H1 (cell line): ENCODE data around the gene SRM. TPM values are rescaled to one million over a fixed set of nuclear protein-coding genes. Genes with fewer than 3 reads are reported as not detected.
"Not testable (repeated sequence)": the region's sequence is repeated elsewhere in the genome, so short reads cannot be mapped to it uniquely, and the experiment has no call there.

Experiments used
- CTCF ChIA-PET: fragments of 300-600 bp; sonication (Branson Sonifier 250); formaldehyde crosslinking; loops from one replicate; lab custom pipeline; 2021; ENCODE audit not compliant: partially characterized antibody; lab: Charles Lee
- POLR2A ChIA-PET: fragments of 300-600 bp; sonication (Branson Sonifier 250); formaldehyde crosslinking; loops from one replicate; lab custom pipeline; 2021; ENCODE audit warnings: inconsistent platforms; ENCODE audit not compliant: partially characterized antibody; lab: Charles Lee
- DNase-seq, 2 experiments: peaks; one replicate each; pipeline versions ENCODE4 v3.0.0 to v3.0.0-alpha.2; 2010 to 2022; ENCODE audit warnings: low spot score in 2 of 2, low read depth in 1 of 2, mixed read lengths in 1 of 2
- FAIRE-seq: peaks from 2 replicates; lab custom pipeline; 2011; peaks lifted over from hg19 to GRCh38; lab: Jason Lieb, UNC
- H2AFZ ChIP-seq: 2 replicates; pipeline ENCODE4 v1.8.1; 2012; ENCODE audit warnings: low read length, inconsistent platforms
- H2AK5ac ChIP-seq: 2 replicates; pipeline ENCODE4 v1.6.1; 2013; ENCODE audit warnings: low read depth, low read length
- H2BK120ac ChIP-seq: replicated peaks from 2 replicates; pipeline ENCODE3; 2013; ENCODE audit warnings: low read depth, low read length, inconsistent platforms
- H2BK12ac ChIP-seq: 2 replicates; pipeline ENCODE4 v1.6.1; 2013; ENCODE audit warnings: low read depth, low read length
- H2BK15ac ChIP-seq: 2 replicates; pipeline ENCODE4 v1.6.1; 2013; ENCODE audit warnings: low read length
- H2BK20ac ChIP-seq: 2 replicates; pipeline ENCODE4 v1.6.1; 2013; ENCODE audit warnings: low read length
- H2BK5ac ChIP-seq: 2 replicates; pipeline ENCODE4 v1.6.1; 2013; ENCODE audit warnings: low read depth, low read length
- H3K14ac ChIP-seq: 2 replicates; pipeline ENCODE4 v1.6.1; 2013; ENCODE audit warnings: inconsistent platforms; ENCODE audit not compliant: insufficient read length
- H3K18ac ChIP-seq: 2 replicates; pipeline ENCODE4 v1.6.1; 2013; ENCODE audit warnings: low read length; ENCODE audit errors: extremely low read depth
- H3K23ac ChIP-seq: 2 replicates; pipeline ENCODE4 v1.6.1; 2013; ENCODE audit warnings: inconsistent platforms; ENCODE audit not compliant: insufficient read length
- H3K23me2 ChIP-seq: 2 replicates; pipeline ENCODE4 v1.6.1; 2013; ENCODE audit warnings: low read depth, low read length
- H3K27ac ChIP-seq: 2 replicates; pipeline ENCODE4 v1.6.1; 2011; ENCODE audit warnings: low read depth, low read length, inconsistent platforms
- H3K27me3 ChIP-seq, 4 experiments: replicated peaks in 1 of 4; 1 replicate in 1 of 4; 2 replicates in 3 of 4; pipeline versions ENCODE4 v1.6.1 to v1.8.1; 2011 to 2013; ENCODE audit warnings: low read length in 3 of 4, mild to moderate bottlenecking in 3 of 4, inconsistent platforms in 2 of 4, mixed read lengths in 2 of 4, moderate library complexity in 1 of 4; ENCODE audit not compliant: control insufficient read depth in 3 of 4, insufficient read depth in 3 of 4; ENCODE audit errors: extremely low read depth in 1 of 4
- H3K36me3 ChIP-seq, 4 experiments: 2 replicates each; pipeline versions ENCODE4 v1.6.1 to v1.8.1; 2011 to 2013; ENCODE audit warnings: mild to moderate bottlenecking in 4 of 4, low read length in 3 of 4, moderate library complexity in 2 of 4, control low read depth in 1 of 4, inconsistent platforms in 1 of 4; ENCODE audit not compliant: insufficient read depth in 4 of 4, control insufficient read depth in 2 of 4
- H3K4ac ChIP-seq: replicated peaks from 2 replicates; pipeline ENCODE3; 2013; ENCODE audit warnings: low read length, low read depth, mixed read lengths, inconsistent platforms; ENCODE audit not compliant: insufficient read length
- H3K4me1 ChIP-seq, 4 experiments: replicated peaks in 1 of 4; 1 replicate in 1 of 4; 2 replicates in 3 of 4; pipeline versions ENCODE4 v1.6.1 to v1.8.1; 2011 to 2013; ENCODE audit warnings: low read length in 3 of 4, inconsistent platforms in 2 of 4, mixed read lengths in 1 of 4; ENCODE audit not compliant: insufficient read depth in 4 of 4, control insufficient read depth in 3 of 4
- H3K4me2 ChIP-seq, 2 experiments: 2 replicates each; pipeline versions ENCODE4 v1.6.1 to v1.8.1; 2011 to 2013; ENCODE audit warnings: low read depth in 2 of 2, low read length in 2 of 2, control low read depth in 1 of 2, inconsistent platforms in 1 of 2, mild to moderate bottlenecking in 1 of 2; ENCODE audit not compliant: insufficient read depth in 1 of 2
- H3K4me3 ChIP-seq, 4 experiments: fragments of 200-600, 300-600 bp in 1 of 4; sonication (generic), shearing (Covaris generic), sonication (Bioruptor Twin) in 1 of 4; 2 replicates each; pipeline versions ENCODE4 v1.5.1 to v1.8.1; 2011 to 2016; ENCODE audit warnings: low read length in 4 of 4, low read depth in 3 of 4, control low read depth in 2 of 4, inconsistent platforms in 2 of 4, mild to moderate bottlenecking in 2 of 4, mixed read lengths in 1 of 4, moderate library complexity in 1 of 4; ENCODE audit not compliant: insufficient read depth in 2 of 4; ENCODE audit errors: extremely low read depth in 1 of 4
- H3K56ac ChIP-seq: replicated peaks from 2 replicates; pipeline ENCODE3; 2013; ENCODE audit warnings: low read depth, mild to moderate bottlenecking, mixed read lengths, low read length, inconsistent platforms; ENCODE audit not compliant: insufficient read length
- H3K79me1 ChIP-seq: 2 replicates; pipeline ENCODE4 v1.6.1; 2013; ENCODE audit warnings: low read depth, low read length, control low read depth
- H3K79me2 ChIP-seq, 2 experiments: 2 replicates each; pipeline versions ENCODE4 v1.6.1 to v1.8.1; 2012 to 2013; ENCODE audit warnings: low read length in 2 of 2, mild to moderate bottlenecking in 2 of 2, inconsistent platforms in 1 of 2; ENCODE audit not compliant: insufficient read depth in 2 of 2, control insufficient read depth in 1 of 2
- H3K9ac ChIP-seq, 4 experiments: replicated peaks in 1 of 4; 1 replicate in 1 of 4; 2 replicates in 3 of 4; pipeline versions ENCODE4 v1.6.1 to v1.8.1; 2011 to 2013; ENCODE audit warnings: low read depth in 3 of 4, low read length in 3 of 4, control low read depth in 2 of 4, mild to moderate bottlenecking in 2 of 4, moderate library complexity in 2 of 4, inconsistent platforms in 1 of 4; ENCODE audit errors: extremely low read depth in 1 of 4
- H3K9me3 ChIP-seq, 2 experiments: 2 replicates each; pipeline versions ENCODE4 v1.6.1 to v1.8.1; 2012 to 2013; ENCODE audit warnings: mild to moderate bottlenecking in 2 of 2, moderate library complexity in 2 of 2, control low read depth in 1 of 2, inconsistent platforms in 1 of 2, low read depth in 1 of 2, low read length in 1 of 2, mixed read lengths in 1 of 2; ENCODE audit not compliant: insufficient read depth in 2 of 2
- H4K20me1 ChIP-seq, 2 experiments: replicated peaks in 1 of 2; 2 replicates each; pipeline versions ENCODE3 to v1.8.1; 2011 to 2013; ENCODE audit warnings: inconsistent platforms in 2 of 2, low read length in 2 of 2, mild to moderate bottlenecking in 1 of 2; ENCODE audit not compliant: insufficient read depth in 2 of 2, control insufficient read depth in 1 of 2
- H4K5ac ChIP-seq: 2 replicates; pipeline ENCODE4 v1.6.1; 2013; ENCODE audit warnings: low read length, low read depth, mixed read lengths, inconsistent platforms; ENCODE audit not compliant: insufficient read length
- H4K8ac ChIP-seq: 2 replicates; pipeline ENCODE4 v1.8.0; 2013; ENCODE audit warnings: mild to moderate bottlenecking, moderate library complexity, low read length, inconsistent platforms; ENCODE audit not compliant: insufficient read depth; ENCODE audit errors: extremely low read depth
- H4K91ac ChIP-seq: replicated peaks from 2 replicates; pipeline ENCODE3; 2013; ENCODE audit warnings: low read length, mixed read lengths, inconsistent platforms; ENCODE audit not compliant: insufficient read length
- EZH2 ChIP-seq: fragments of 200-600 bp; sonication (generic); IDR thresholded peaks from 2 replicates; pipeline ENCODE4 v1.7.1; 2012; ENCODE audit warnings: low read depth, mild to moderate bottlenecking, moderate library complexity, low read length, inconsistent platforms; ENCODE audit not compliant: severe bottlenecking
- RAD21 ChIP-seq, 2 experiments: IDR thresholded peaks in 1 of 2; conservative IDR thresholded peaks in 1 of 2; 2 replicates each; pipeline ENCODE4 v1.6.1; 2011; ENCODE audit warnings: low read depth in 2 of 2, low read length in 2 of 2, improper control_type of control experiment in 1 of 2, inconsistent platforms in 1 of 2, mild to moderate bottlenecking in 1 of 2, moderate library complexity in 1 of 2
- WGBS, 2 experiments: shearing (Covaris generic) in 1 of 2; methylation state at CpG; one replicate each; pipeline versions ENCODE4 v1.1.6 to v1.1.7; 2013 to 2015; ENCODE audit warnings: low lambda C conversion rate in 2 of 2, mixed read lengths in 2 of 2, inconsistent platforms in 1 of 2, low coverage in 1 of 2, missing lambda C conversion rate in 1 of 2; ENCODE audit not compliant: insufficient replicate concordance in 2 of 2, insufficient coverage in 1 of 2, insufficient read length in 1 of 2; ENCODE audit errors: extremely low coverage in 1 of 2, missing lambda C conversion rate in 1 of 2; 5-methylcytosine and 5-hydroxymethylcytosine counted together
- polyA plus RNA-seq, 7 experiments: library from polyadenylated mRNA; depleted of rRNA in 3 of 7; stranded (reverse) in 5 of 7; unstranded in 2 of 7; fragments of >200 nt in 5 of 7; fragments of 200-250 nt in 2 of 7; gene quantifications; 1 replicate in 5 of 7; 2 replicates in 1 of 7; 4 replicates in 1 of 7; pipeline versions ENCODE4 v1.2.1 to v1.2.3, GENCODE V29; 2011 to 2013; ENCODE audit warnings: missing spikeins in 2 of 7, mixed read lengths in 2 of 7
- total RNA-seq: library from RNA; stranded (reverse); fragmentation: NEBNext Ultra II Directional; extraction: Animal tissue kit (Norgen Biotek cat#: 25700); gene quantifications from 2 replicates; pipeline ENCODE4 v1.2.1, GENCODE V29; 2021

Gene SRM
- total and polyA plus RNA-seq, 2 of the 8 experiments (the other 6 are each of a cell fraction or from before 2014, with no cell fraction given), result 110 to 208 TPM

DNA sequence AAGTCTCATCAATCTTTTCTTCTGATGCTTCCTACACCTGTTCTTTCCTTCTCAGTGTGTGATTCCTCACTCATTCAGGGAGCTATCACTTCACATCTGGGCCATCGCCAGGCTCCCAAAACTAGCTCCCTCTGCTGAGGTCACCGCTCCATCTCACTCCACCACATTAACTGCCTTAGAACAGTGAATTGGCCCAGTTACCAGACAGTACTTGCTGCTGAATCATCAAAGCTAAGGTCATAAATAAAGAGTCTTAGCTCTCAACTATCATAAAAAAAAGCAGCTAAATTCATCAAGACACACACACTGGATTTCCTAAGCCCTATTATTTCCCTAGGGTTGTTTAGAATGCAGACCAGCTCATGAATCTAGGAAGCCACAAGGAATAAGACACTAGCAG lies 18.8 kb upstream of the SRM start (continued):
- TF ChIP-seq RAD21 (IDR thresholded peaks at IDR 0.05 in 1 of 2, conservative IDR thresholded peaks at IDR 0.05 in 1 of 2; ENCODE audit: low read depth in 2 of 2, low read length in 2 of 2) (no peak), EZH2 (no peak)

DNA sequence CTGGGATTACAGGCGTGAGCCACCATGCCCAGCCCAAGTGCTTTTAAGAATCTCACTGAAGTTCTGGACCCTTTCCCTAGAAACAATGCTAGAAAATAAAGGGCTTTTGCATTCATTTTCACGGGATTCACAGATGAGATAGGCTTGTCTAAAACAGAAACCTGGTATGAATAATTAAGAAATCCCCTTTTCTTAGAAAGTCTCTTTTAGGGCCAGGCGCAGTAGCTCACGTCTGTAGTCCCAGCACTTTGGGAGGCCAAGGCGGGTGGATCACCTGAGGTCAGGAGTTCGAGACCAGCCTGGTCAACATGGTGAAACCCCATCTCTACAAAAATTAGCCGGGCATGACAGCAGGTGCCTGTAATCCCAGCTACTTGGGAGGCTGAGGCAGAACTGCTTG lies 13.6 kb upstream of the SRM start:
- FAIRE-seq, result not testable (repeated sequence)
- peaks cover 38 to 90% (median 78%) of the 10 kb centered on the region in 4 experiments for H3K36me3 ChIP-seq

More for the DNA sequence above, 13.6 kb upstream of the SRM start:
- not testable (repeated sequence) for H2BK20ac ChIP-seq, H4K5ac ChIP-seq, H3K79me1 ChIP-seq, H3K14ac ChIP-seq, DNase-seq, H3K9ac ChIP-seq, H3K79me2 ChIP-seq, H4K91ac ChIP-seq, H3K23ac ChIP-seq, H3K4me2 ChIP-seq, H3K27ac ChIP-seq, H3K4me3 ChIP-seq, H3K4ac ChIP-seq, H2AK5ac ChIP-seq, H3K23me2 ChIP-seq, H3K4me1 ChIP-seq, H4K8ac ChIP-seq, H2AFZ ChIP-seq, H3K56ac ChIP-seq, H2BK5ac ChIP-seq, H2BK120ac ChIP-seq, H3K18ac ChIP-seq, H2BK15ac ChIP-seq, H3K9me3 ChIP-seq, H2BK12ac ChIP-seq, H3K27me3 ChIP-seq
- ChIA-PET CTCF (interaction anchor here (0.5 to 7.3 kb wide), 6 partner anchors 10 to 1449 kb away, joined by 3 to 58 read pairs (median 4); no protein-coding TSS in a partner anchor), POLR2A (interaction anchor here (1.3 to 2.1 kb wide), 3 partner anchors 9 to 52 kb away, joined by 4 to 5 read pairs (median 4); no protein-coding TSS in a partner anchor)
- H4K20me1 ChIP-seq, result peaks cover 0 to 14% of the 10 kb centered on the region in 2 experiments
- 91% methylated on average over 7 of the region's 7 CpGs; no CpG with 5 or more reads in 1 of the 2 experiments for whole genome bisulfite sequencing, 2 experiments
